ENCODE data around the gene THSD4.

- TF ChIP-seq POLR2AphosphoS5 (IDR thresholded peaks at IDR 0.05; ENCODE audit: low read depth, low read length) = no peak
- TF ChIP-seq POLR2A (IDR thresholded peaks at IDR 0.05; ENCODE audit: low read depth, low read length) = no peak
These were observed 544.4 kb downstream of the THSD4 start for GRCh38 chr15:71659730-71660067.
